Measurements from ENCODE around the gene HKDC1.

DNA sequence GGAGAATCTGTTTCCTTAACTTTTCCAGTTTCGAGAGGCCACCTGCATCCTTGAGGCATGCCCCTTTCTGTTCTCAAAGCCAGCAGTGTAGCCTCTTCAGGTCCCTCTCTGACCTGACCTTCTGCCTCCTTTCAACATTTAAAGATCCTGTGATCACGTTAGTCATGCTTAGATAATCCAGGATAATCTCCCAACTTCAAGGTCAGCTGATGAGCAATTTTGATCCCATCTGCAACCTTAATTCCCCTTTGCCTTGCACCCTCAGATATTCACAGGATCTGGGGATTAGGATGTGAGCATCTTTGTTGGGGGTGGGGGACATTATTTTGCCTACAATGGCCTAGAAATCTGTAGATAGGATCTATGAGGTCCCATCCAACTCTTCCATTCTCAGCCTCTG, 8.0 kb downstream of the HKDC1 start:
- TF ChIP-seq RCOR1 (IDR thresholded peaks at IDR 0.05; ENCODE audit: low read length): no peak
- TF ChIP-seq, protein P1, sequence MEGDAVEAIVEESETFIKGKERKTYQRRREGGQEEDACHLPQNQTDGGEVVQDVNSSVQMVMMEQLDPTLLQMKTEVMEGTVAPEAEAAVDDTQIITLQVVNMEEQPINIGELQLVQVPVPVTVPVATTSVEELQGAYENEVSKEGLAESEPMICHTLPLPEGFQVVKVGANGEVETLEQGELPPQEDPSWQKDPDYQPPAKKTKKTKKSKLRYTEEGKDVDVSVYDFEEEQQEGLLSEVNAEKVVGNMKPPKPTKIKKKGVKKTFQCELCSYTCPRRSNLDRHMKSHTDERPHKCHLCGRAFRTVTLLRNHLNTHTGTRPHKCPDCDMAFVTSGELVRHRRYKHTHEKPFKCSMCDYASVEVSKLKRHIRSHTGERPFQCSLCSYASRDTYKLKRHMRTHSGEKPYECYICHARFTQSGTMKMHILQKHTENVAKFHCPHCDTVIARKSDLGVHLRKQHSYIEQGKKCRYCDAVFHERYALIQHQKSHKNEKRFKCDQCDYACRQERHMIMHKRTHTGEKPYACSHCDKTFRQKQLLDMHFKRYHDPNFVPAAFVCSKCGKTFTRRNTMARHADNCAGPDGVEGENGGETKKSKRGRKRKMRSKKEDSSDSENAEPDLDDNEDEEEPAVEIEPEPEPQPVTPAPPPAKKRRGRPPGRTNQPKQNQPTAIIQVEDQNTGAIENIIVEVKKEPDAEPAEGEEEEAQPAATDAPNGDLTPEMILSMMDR (IDR thresholded peaks at IDR 0.05): no peak
- no peak for TF ChIP-seq EP300 (IDR thresholded peaks at IDR 0.05; ENCODE audit: borderline replicate concordance in 1 of 2, low read depth in 1 of 2, low read length in 1 of 2)
- no peak for TF ChIP-seq YY1 (IDR thresholded peaks at IDR 0.05; ENCODE audit: low read depth)
- TF ChIP-seq, protein P2, sequence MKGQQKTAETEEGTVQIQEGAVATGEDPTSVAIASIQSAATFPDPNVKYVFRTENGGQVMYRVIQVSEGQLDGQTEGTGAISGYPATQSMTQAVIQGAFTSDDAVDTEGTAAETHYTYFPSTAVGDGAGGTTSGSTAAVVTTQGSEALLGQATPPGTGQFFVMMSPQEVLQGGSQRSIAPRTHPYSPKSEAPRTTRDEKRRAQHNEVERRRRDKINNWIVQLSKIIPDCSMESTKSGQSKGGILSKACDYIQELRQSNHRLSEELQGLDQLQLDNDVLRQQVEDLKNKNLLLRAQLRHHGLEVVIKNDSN (IDR thresholded peaks at IDR 0.05; ENCODE audit: borderline replicate concordance, low read depth): no peak
- TF ChIP-seq RAD21 (IDR thresholded peaks at IDR 0.05; ENCODE audit: low read length): no peak
- no peak for TF ChIP-seq GABPA (IDR thresholded peaks at IDR 0.05; ENCODE audit: low read depth)
- TF ChIP-seq SIN3A (IDR thresholded peaks at IDR 0.05; ENCODE audit: borderline replicate concordance, low read depth, low read length): no peak
- TF ChIP-seq POLR2AphosphoS5 (IDR thresholded peaks at IDR 0.05; ENCODE audit: low read depth, low read length): no peak
- no peak for TF ChIP-seq RFX5 (IDR thresholded peaks at IDR 0.05; ENCODE audit: low read length)
- no peak for TF ChIP-seq REST (IDR thresholded peaks at IDR 0.05; ENCODE audit: low read depth, low read length)

Data from SK-N-SH (cell line).